Upper lobe of right lung (tissue), 1 donor: ENCODE results near the gene ABCD4. TPM values are rescaled to one million over a fixed set of nuclear protein-coding genes. Genes with fewer than 3 reads are reported as not detected.

Experiments used
- ATAC-seq: fragments of 200-7000 bp; cut with Tn5 transposase; one replicate; pipeline ENCODE4 v1.9.1; 2020; ENCODE audit warnings: mild to moderate bottlenecking, moderate library complexity
- DNase-seq: peaks from one replicate; pipeline ENCODE4 v3.0.0-alpha.2; 2020
- H3K27ac ChIP-seq: fragments of 200-600 bp; one replicate; pipeline ENCODE4 v1.8.0; 2022
- H3K27me3 ChIP-seq: fragments of 200-600 bp; one replicate; pipeline ENCODE4 v1.8.0; 2022; ENCODE audit warnings: mild to moderate bottlenecking
- H3K36me3 ChIP-seq: fragments of 200-600 bp; one replicate; pipeline ENCODE4 v1.8.0; 2022
- H3K4me1 ChIP-seq: fragments of 200-600 bp; one replicate; pipeline ENCODE4 v1.8.0; 2022
- H3K4me3 ChIP-seq: fragments of 200-600 bp; one replicate; pipeline ENCODE4 v1.8.0; 2022; ENCODE audit warnings: mild to moderate bottlenecking
- H3K9me3 ChIP-seq: fragments of 200-600 bp; one replicate; pipeline ENCODE4 v1.8.0; 2022
- CTCF ChIP-seq: fragments of 200-600 bp; IDR thresholded peaks from one replicate; pipeline ENCODE4 v1.8.0; 2022; ENCODE audit warnings: antibody characterized with exemption
- intact Hi-C: fragments of 100-400 bp; cut with DNase I; formaldehyde crosslinking; loops from one replicate; pipeline ENCODE4 v1.11.0; 2022
- total RNA-seq: library from RNA; stranded (reverse); fragmentation: NEBNext Ultra II Directional; extraction: Animal tissue kit (Norgen Biotek cat#: 25700); gene quantifications from one replicate; pipeline ENCODE4 v1.2.1, GENCODE V29; 2021
- donor health status: DM: no; HTN: yes; CAD: no; lungs with severe emphysema.

ABCD4 gene
- total RNA-seq, 1 donor from 2014 or later, result 48.3 TPM

GRCh38 chr14:74255281-74255680, 47.5 kb downstream of the ABCD4 start:
- ATAC-seq (no peak), DNase-seq (no peak)
- Histone ChIP-seq H3K27me3 (no peaks in the 10 kb centered on the region), H3K4me3 (no peak overlapping the region), H3K4me1 (peaks cover 6% of the 10 kb centered on the region), H3K9me3 (no peaks in the 10 kb centered on the region), H3K27ac (no peak overlapping the region), H3K36me3 (no peaks in the 10 kb centered on the region)
- TF ChIP-seq CTCF, result no peak
- intact Hi-C loops, result no loop called here

GRCh38 chr14:74249433-74250375, 53.0 kb downstream of the ABCD4 start:
- H3K27me3 ChIP-seq, result peaks cover 25% of the 10 kb centered on the region
- intact Hi-C loops, result loop anchor here (5.0 kb wide), 1 partner anchor 137 kb away; no protein-coding TSS in a partner anchor
- ATAC-seq, result no peak
- H3K4me3 ChIP-seq, result no peak overlapping the region
- TF ChIP-seq CTCF, result no peak
- H3K36me3 ChIP-seq, result no peaks in the 10 kb centered on the region
- H3K27ac ChIP-seq, result no peak overlapping the region
- no peaks in the 10 kb centered on the region for H3K9me3 ChIP-seq
- no peaks in the 10 kb centered on the region for H3K4me1 ChIP-seq
- DNase-seq, result no peak

GRCh38 chr14:74248017-74248416, 54.7 kb downstream of the ABCD4 start:
- no peak for ATAC-seq

GRCh38 chr14:74246542-74246941, 56.2 kb downstream of the ABCD4 start:
- H3K4me3 ChIP-seq, result no peak overlapping the region
- peaks cover 4% of the 10 kb centered on the region for H3K4me1 ChIP-seq
- ATAC-seq, result no peak
- H3K27ac ChIP-seq, result no peak overlapping the region
- H3K9me3 ChIP-seq, result no peaks in the 10 kb centered on the region
- H3K27me3 ChIP-seq, result peaks cover 56% of the 10 kb centered on the region
- no peak for DNase-seq
- H3K36me3 ChIP-seq, result no peaks in the 10 kb centered on the region
- no peak for TF ChIP-seq CTCF
- intact Hi-C loops, result no loop called here

More at GRCh38 chr14:74248017-74248416, 54.7 kb downstream of the ABCD4 start:
- no peak for TF ChIP-seq CTCF
- Histone ChIP-seq H3K36me3 (no peaks in the 10 kb centered on the region), H3K9me3 (no peaks in the 10 kb centered on the region), H3K27me3 (peaks cover 41% of the 10 kb centered on the region), H3K4me1 (no peaks in the 10 kb centered on the region), H3K27ac (no peak overlapping the region), H3K4me3 (no peak overlapping the region)
- intact Hi-C loops, result no loop called here
- no peak for DNase-seq

- intact Hi-C loops, result no loop called here
- peaks cover 69% of the 10 kb centered on the region for H3K27me3 ChIP-seq
- H3K9me3 ChIP-seq, result no peaks in the 10 kb centered on the region
- no peak overlapping the region for H3K4me3 ChIP-seq
- DNase-seq (no peak), ATAC-seq (no peak)
- TF ChIP-seq CTCF, result no peak
- H3K27ac ChIP-seq, result no peak overlapping the region
- H3K4me1 ChIP-seq, result peaks cover 17% of the 10 kb centered on the region
- no peaks in the 10 kb centered on the region for H3K36me3 ChIP-seq
These were observed 57.4 kb downstream of the ABCD4 start for GRCh38 chr14:74245292-74245691.
